ENCODE data around the gene FNBP1L. TPM values are rescaled to one million over a fixed set of nuclear protein-coding genes. Genes with fewer than 3 reads are reported as not detected.
A peak's percentile ranks its signal among the peaks of the same experiment; 100 is the strongest.

Gene FNBP1L
- total and polyA plus RNA-seq, 9 of the 15 experiments (the other 6 are each of a cell fraction or from before 2014, with no cell fraction given): 1.4 to 6.9 (median 5.9) TPM

DNA sequence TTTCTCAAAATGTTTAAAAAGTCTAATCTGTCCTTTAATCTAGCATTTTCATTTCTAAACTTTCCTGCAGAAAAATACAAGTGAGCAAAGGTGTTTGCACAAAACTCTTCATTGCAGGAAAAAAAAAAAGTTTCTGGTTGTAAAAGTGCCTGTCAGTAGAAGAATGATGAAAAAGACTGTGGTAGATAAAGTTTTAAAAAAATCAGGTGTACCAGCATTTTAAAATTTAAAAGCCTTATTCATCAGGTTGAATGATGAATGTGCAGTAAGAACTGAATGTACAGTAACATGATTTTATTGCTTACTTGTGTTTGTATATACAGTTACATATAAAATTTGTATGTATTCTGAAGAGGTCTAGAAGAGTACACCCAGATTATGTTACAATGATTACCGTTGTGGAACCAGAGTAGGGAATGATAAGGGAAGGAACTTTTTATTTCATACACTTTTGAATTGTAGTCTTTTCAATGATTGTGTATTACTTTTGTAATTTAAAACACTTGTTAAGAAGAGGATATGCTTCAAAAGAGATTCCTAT is 54.0 kb downstream of the FNBP1L start:
- DNase-seq (ENCODE audit: extremely low read depth in 1 of 4, low spot score in 3 of 4) (no peak), FAIRE-seq (no peak), ATAC-seq (no peak)
- Histone ChIP-seq H3K4me1 (replicated peaks in 1 of 2; ENCODE audit: control insufficient read depth in 2 of 2, insufficient read depth in 2 of 2, low read length in 2 of 2) (peaks cover 4 to 54% of the 10 kb centered on the region in 2 experiments; a peak in 4 of 5 replicates), H3K9ac (ENCODE audit: insufficient read depth in 1 of 2, low read depth in 2 of 2, low read length in 2 of 2) (0 out of 4 replicates have a peak overlapping the region, but pooled peaks of 1 of the 2 experiments have one; percentile 17), H3K79me2 (ENCODE audit: control insufficient read depth, insufficient read depth, low read length) (peaks cover 24% of the 10 kb centered on the region; the same call in 2 of the 3 replicates), H3K27me3 (ENCODE audit: control insufficient read depth in 2 of 2, insufficient read depth in 2 of 2, low read length in 2 of 2) (no peaks in the 10 kb centered on the region), H3K9me1 (ENCODE audit: control insufficient read depth, insufficient read depth, low read length) (no peaks in the 10 kb centered on the region), H4K20me1 (replicated peaks; ENCODE audit: control insufficient read depth, insufficient read depth, low read length) (no peaks in the 10 kb centered on the region), H3K4me2 (ENCODE audit: insufficient read depth, low read length) (no peak overlapping the region), H3K9me3 (replicated peaks; ENCODE audit: control insufficient read depth, insufficient read depth, low read depth, low read length) (no peaks in the 10 kb centered on the region), H2AFZ (ENCODE audit: low read depth, low read length) (0 out of 2 replicates have a peak overlapping the region, but pooled peaks have one; percentile 46), H3K36me3 (ENCODE audit: control insufficient read depth, insufficient read depth, low read length) (no peaks in the 10 kb centered on the region), H3K4me3 (no peak overlapping the region), H3K27ac (ENCODE audit: extremely low read depth, low read depth, low read length) (peak overlapping the region; percentile 47; the same call in 2 of the 3 replicates)
- ChIA-PET CTCF (ENCODE audit: low intra/inter-chr PET ratio) (no interaction called here), POLR2A (interaction anchor here (0.6 kb wide), 1 partner anchor 31 kb away, joined by 3 read pairs; no protein-coding TSS in a partner anchor)
- in situ Hi-C loops (cut with MboI) (no loop called here), intact Hi-C loops (cut with micrococcal nuclease) (loop anchor here (5.0 to 10.0 kb wide), 2 partner anchors 55 to 63 kb away; partner anchors contain the start of gene FNBP1L)
- TF ChIP-seq ADNP (tag; IDR thresholded peaks at IDR 0.05) (peak; percentile 23; the same call in 1 of the 2 replicates), DMBX1 (CRISPR knock-in tag; IDR thresholded peaks at IDR 0.05; ENCODE audit: borderline replicate concordance) (no peak), LEF1 (IDR thresholded peaks at IDR 0.05) (0 out of 2 replicates have a peak, but pooled peaks have one; percentile 0), PKNOX1 (IDR thresholded peaks at IDR 0.05) (0 out of 2 replicates have a peak, but pooled peaks have one; percentile 18)
- TF ChIP-seq, protein P1, sequence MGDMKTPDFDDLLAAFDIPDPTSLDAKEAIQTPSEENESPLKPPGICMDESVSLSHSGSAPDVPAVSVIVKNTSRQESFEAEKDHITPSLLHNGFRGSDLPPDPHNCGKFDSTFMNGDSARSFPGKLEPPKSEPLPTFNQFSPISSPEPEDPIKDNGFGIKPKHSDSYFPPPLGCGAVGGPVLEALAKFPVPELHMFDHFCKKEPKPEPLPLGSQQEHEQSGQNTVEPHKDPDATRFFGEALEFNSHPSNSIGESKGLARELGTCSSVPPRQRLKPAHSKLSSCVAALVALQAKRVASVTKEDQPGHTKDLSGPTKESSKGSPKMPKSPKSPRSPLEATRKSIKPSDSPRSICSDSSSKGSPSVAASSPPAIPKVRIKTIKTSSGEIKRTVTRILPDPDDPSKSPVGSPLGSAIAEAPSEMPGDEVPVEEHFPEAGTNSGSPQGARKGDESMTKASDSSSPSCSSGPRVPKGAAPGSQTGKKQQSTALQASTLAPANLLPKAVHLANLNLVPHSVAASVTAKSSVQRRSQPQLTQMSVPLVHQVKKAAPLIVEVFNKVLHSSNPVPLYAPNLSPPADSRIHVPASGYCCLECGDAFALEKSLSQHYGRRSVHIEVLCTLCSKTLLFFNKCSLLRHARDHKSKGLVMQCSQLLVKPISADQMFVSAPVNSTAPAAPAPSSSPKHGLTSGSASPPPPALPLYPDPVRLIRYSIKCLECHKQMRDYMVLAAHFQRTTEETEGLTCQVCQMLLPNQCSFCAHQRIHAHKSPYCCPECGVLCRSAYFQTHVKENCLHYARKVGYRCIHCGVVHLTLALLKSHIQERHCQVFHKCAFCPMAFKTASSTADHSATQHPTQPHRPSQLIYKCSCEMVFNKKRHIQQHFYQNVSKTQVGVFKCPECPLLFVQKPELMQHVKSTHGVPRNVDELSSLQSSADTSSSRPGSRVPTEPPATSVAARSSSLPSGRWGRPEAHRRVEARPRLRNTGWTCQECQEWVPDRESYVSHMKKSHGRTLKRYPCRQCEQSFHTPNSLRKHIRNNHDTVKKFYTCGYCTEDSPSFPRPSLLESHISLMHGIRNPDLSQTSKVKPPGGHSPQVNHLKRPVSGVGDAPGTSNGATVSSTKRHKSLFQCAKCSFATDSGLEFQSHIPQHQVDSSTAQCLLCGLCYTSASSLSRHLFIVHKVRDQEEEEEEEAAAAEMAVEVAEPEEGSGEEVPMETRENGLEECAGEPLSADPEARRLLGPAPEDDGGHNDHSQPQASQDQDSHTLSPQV (IDR thresholded peaks at IDR 0.05): 0 out of 2 replicates have a peak, but pooled peaks have one; percentile 0
- BruUV-seq (replicated peaks): no TSS peak
- WGBS (ENCODE audit: insufficient coverage, low coverage, missing lambda C conversion rate): 17% methylated on average over 1 of the region's 1 CpG
